ENCODE measurements around the gene CLEC16A.

- TF ChIP-seq CTCF (IDR thresholded peaks at IDR 0.05; ENCODE audit: insufficient read depth, low read length), result no peak
- no peak for TF ChIP-seq POLR2AphosphoS5 (IDR thresholded peaks at IDR 0.05; ENCODE audit: low read depth)
- no peak for TF ChIP-seq GABPA (IDR thresholded peaks at IDR 0.05; ENCODE audit: low read depth)
- TF ChIP-seq SPI1 (IDR thresholded peaks at IDR 0.05; ENCODE audit: borderline replicate concordance, low read depth), result no peak
- TF ChIP-seq, protein P1, sequence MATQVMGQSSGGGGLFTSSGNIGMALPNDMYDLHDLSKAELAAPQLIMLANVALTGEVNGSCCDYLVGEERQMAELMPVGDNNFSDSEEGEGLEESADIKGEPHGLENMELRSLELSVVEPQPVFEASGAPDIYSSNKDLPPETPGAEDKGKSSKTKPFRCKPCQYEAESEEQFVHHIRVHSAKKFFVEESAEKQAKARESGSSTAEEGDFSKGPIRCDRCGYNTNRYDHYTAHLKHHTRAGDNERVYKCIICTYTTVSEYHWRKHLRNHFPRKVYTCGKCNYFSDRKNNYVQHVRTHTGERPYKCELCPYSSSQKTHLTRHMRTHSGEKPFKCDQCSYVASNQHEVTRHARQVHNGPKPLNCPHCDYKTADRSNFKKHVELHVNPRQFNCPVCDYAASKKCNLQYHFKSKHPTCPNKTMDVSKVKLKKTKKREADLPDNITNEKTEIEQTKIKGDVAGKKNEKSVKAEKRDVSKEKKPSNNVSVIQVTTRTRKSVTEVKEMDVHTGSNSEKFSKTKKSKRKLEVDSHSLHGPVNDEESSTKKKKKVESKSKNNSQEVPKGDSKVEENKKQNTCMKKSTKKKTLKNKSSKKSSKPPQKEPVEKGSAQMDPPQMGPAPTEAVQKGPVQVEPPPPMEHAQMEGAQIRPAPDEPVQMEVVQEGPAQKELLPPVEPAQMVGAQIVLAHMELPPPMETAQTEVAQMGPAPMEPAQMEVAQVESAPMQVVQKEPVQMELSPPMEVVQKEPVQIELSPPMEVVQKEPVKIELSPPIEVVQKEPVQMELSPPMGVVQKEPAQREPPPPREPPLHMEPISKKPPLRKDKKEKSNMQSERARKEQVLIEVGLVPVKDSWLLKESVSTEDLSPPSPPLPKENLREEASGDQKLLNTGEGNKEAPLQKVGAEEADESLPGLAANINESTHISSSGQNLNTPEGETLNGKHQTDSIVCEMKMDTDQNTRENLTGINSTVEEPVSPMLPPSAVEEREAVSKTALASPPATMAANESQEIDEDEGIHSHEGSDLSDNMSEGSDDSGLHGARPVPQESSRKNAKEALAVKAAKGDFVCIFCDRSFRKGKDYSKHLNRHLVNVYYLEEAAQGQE (IDR thresholded peaks at IDR 0.05; ENCODE audit: insufficient replicate concordance, low read depth), result no peak
These were observed 198.6 kb downstream of the CLEC16A start for GRCh38 chr16:11142951-11143350.

All from HL-60 (cell line).